Measurements from ENCODE around the gene SPEG. TPM values are rescaled to one million over a fixed set of nuclear protein-coding genes. Genes with fewer than 3 reads are reported as not detected.

Gene SPEG
- total RNA-seq, 1 donor from 2014 or later, result 71.2 TPM

DNA sequence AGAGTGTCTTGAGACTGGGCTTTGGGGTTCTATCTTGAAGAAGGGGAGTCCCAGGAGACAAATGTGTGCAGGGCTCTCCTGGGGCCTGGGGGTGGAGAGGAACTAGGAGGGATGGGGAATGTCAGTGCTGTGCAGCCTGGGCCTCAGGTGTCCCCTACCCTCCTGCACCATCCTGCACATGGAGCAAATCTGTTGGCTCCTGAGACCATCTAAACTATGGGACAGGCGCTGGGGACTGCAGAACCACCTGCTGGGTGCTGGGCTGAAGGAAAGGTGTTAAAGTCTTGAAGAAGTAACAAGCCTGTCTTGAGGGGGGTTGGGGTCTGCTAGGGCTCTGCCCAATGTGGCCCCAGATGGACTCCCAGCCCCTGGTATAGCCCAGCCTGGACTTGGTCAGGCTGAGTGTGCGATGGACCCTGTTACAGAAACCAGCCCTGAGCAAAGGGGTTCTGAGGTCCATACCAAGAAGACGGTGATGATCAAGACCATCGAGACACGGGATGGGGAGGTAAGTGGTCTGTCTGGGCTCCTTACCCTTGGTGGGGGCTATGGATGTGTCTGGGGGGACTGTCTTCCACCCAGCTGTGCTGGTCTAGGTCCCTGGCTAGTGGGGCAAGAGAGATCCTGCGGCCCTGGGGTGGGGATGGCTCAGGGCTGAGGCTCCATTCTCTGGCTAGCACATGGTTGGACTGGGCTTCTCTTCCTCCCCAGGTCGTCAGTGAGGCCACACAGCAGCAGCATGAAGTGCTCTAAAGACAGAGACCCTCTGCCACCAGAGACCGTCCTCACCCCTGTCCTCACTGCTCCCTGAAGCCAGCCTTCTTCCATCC lies 9.2 kb upstream of the SPEG start:
- no peaks in the 10 kb centered on the region for H3K9me3 ChIP-seq (ENCODE audit: insufficient read depth, low read depth, low read length)
- H3K4me1 ChIP-seq (ENCODE audit: insufficient read depth, low read length), result peaks cover 10% of the 10 kb centered on the region
- H3K27me3 ChIP-seq (ENCODE audit: insufficient read depth, low read length), result no peaks in the 10 kb centered on the region
- peaks cover 24% of the 10 kb centered on the region for H3K27me3 Mint-ChIP-seq (ENCODE audit: low read depth, unreplicated experiment)
- TF ChIP-seq, protein P1, sequence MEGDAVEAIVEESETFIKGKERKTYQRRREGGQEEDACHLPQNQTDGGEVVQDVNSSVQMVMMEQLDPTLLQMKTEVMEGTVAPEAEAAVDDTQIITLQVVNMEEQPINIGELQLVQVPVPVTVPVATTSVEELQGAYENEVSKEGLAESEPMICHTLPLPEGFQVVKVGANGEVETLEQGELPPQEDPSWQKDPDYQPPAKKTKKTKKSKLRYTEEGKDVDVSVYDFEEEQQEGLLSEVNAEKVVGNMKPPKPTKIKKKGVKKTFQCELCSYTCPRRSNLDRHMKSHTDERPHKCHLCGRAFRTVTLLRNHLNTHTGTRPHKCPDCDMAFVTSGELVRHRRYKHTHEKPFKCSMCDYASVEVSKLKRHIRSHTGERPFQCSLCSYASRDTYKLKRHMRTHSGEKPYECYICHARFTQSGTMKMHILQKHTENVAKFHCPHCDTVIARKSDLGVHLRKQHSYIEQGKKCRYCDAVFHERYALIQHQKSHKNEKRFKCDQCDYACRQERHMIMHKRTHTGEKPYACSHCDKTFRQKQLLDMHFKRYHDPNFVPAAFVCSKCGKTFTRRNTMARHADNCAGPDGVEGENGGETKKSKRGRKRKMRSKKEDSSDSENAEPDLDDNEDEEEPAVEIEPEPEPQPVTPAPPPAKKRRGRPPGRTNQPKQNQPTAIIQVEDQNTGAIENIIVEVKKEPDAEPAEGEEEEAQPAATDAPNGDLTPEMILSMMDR (IDR thresholded peaks at IDR 0.05; ENCODE audit: insufficient read depth, low read depth, low read length), result no peak
- TF ChIP-seq EZH2 (IDR thresholded peaks at IDR 0.05; ENCODE audit: insufficient read depth, low read length), result no peak
- H3K36me3 Mint-ChIP-seq (ENCODE audit: low read depth, unreplicated experiment), result peaks cover 3% of the 10 kb centered on the region
- H3K9me3 Mint-ChIP-seq (ENCODE audit: unreplicated experiment), result no peaks in the 10 kb centered on the region
- FAIRE-seq (no peak), DNase-seq (ENCODE audit: low read depth) (no peak)
- H3K36me3 ChIP-seq (ENCODE audit: insufficient read depth, low read length), result no peaks in the 10 kb centered on the region
- no peak overlapping the region for H3K27ac ChIP-seq (ENCODE audit: low read depth, low read length)
- H3K79me2 ChIP-seq (ENCODE audit: insufficient read depth, low read length), result no peaks in the 10 kb centered on the region
- no peak overlapping the region for H3K4me3 ChIP-seq (ENCODE audit: insufficient read depth, low read depth, low read length)
- no peak overlapping the region for H3K27ac Mint-ChIP-seq (ENCODE audit: unreplicated experiment)
- H4K20me1 ChIP-seq (ENCODE audit: insufficient read depth, low read length), result no peaks in the 10 kb centered on the region
- H3K4me2 ChIP-seq (ENCODE audit: low read length), result no peak overlapping the region
- no peak overlapping the region for H3K4me3 Mint-ChIP-seq (ENCODE audit: unreplicated experiment)
- H3K4me1 Mint-ChIP-seq (ENCODE audit: low read depth, unreplicated experiment), result peaks cover 13% of the 10 kb centered on the region
- H3K9ac ChIP-seq (ENCODE audit: low read length), result no peak overlapping the region
- no peak overlapping the region for H2AFZ ChIP-seq (ENCODE audit: low read depth, low read length)

DNA sequence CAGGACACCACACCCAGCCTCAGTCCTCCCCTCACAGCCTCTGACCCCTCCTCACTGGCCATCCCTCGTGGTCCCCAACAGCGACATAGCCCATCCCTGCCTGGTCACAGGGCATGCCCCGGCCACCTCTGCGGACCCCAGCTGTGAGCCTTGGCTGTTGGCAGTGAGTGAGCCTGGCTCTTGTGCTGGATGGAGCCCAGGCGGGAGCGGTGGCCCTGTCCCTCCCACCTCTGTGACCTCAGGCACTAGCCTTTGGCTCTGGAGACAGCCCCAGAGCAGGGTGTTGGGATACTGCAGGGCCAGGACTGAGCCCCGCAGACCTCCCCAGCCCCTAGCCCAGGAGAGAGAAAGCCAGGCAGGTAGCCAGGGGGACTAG lies 8.6 kb upstream of the SPEG start:
- H3K27me3 Mint-ChIP-seq (ENCODE audit: low read depth, unreplicated experiment), result peaks cover 22% of the 10 kb centered on the region
- no peak overlapping the region for H3K27ac Mint-ChIP-seq (ENCODE audit: unreplicated experiment)
- H3K4me2 ChIP-seq (ENCODE audit: low read length), result no peak overlapping the region
- H4K20me1 ChIP-seq (ENCODE audit: insufficient read depth, low read length), result no peaks in the 10 kb centered on the region
- no peak overlapping the region for H3K4me3 ChIP-seq (ENCODE audit: insufficient read depth, low read depth, low read length)
- no peaks in the 10 kb centered on the region for H3K27me3 ChIP-seq (ENCODE audit: insufficient read depth, low read length)
- H3K4me1 Mint-ChIP-seq (ENCODE audit: low read depth, unreplicated experiment), result peaks cover 13% of the 10 kb centered on the region
- H3K36me3 ChIP-seq (ENCODE audit: insufficient read depth, low read length), result no peaks in the 10 kb centered on the region
- H3K4me1 ChIP-seq (ENCODE audit: insufficient read depth, low read length), result peaks cover 10% of the 10 kb centered on the region
- no peak overlapping the region for H3K4me3 Mint-ChIP-seq (ENCODE audit: unreplicated experiment)
- H3K9me3 ChIP-seq (ENCODE audit: insufficient read depth, low read depth, low read length), result no peaks in the 10 kb centered on the region
- no peaks in the 10 kb centered on the region for H3K79me2 ChIP-seq (ENCODE audit: insufficient read depth, low read length)
- no peak overlapping the region for H2AFZ ChIP-seq (ENCODE audit: low read depth, low read length)
- no peak for DNase-seq (ENCODE audit: low read depth)
- peaks cover 3% of the 10 kb centered on the region for H3K36me3 Mint-ChIP-seq (ENCODE audit: low read depth, unreplicated experiment)
- FAIRE-seq, result no peak
- H3K27ac ChIP-seq (ENCODE audit: low read depth, low read length), result no peak overlapping the region
- TF ChIP-seq, protein P1 (IDR thresholded peaks at IDR 0.05; ENCODE audit: insufficient read depth, low read depth, low read length), result no peak
- no peak for TF ChIP-seq EZH2 (IDR thresholded peaks at IDR 0.05; ENCODE audit: insufficient read depth, low read length)
- H3K9ac ChIP-seq (ENCODE audit: low read length), result no peak overlapping the region
- H3K9me3 Mint-ChIP-seq (ENCODE audit: unreplicated experiment), result no peaks in the 10 kb centered on the region

DNA sequence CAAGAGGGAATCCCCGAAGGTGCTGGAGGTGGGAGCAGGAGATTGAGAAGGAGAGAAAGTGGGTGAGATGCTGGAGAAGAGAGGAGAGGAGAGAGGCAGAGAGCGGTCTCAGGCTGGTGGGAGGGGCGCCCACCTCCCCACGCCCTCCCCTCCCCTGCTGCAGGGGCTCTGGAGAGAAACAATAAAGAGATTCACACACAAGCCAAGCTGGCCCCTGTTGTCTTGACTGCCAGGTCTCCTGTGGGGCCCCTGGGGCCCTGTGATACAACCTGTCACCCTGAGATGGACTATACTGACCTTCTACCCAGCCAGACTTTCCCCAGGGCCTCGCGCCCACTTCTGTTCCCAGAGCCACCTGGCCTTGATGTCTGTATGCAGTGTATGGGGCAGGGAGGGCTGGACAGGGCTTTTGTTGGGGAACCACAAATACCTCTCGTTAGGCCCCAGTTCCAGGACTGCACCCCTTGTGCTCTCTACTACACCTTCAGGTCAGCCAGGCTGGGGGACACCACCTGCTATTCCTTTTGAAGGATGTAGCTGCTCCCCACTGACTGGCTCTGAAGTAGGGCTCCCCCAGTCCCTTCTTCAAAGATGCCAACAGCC lies 8.0 kb upstream of the SPEG start:
- Mint-ChIP-seq H3K27me3 (ENCODE audit: low read depth, unreplicated experiment) (peaks cover 22% of the 10 kb centered on the region), H3K9me3 (ENCODE audit: unreplicated experiment) (no peaks in the 10 kb centered on the region), H3K36me3 (ENCODE audit: low read depth, unreplicated experiment) (peaks cover 3% of the 10 kb centered on the region), H3K27ac (ENCODE audit: unreplicated experiment) (no peak overlapping the region), H3K4me1 (ENCODE audit: low read depth, unreplicated experiment) (peaks cover 16% of the 10 kb centered on the region), H3K4me3 (ENCODE audit: unreplicated experiment) (no peak overlapping the region)
- TF ChIP-seq EZH2 (IDR thresholded peaks at IDR 0.05; ENCODE audit: insufficient read depth, low read length), result no peak
- TF ChIP-seq, protein P1 (IDR thresholded peaks at IDR 0.05; ENCODE audit: insufficient read depth, low read depth, low read length), result no peak
- Histone ChIP-seq H3K36me3 (ENCODE audit: insufficient read depth, low read length) (no peaks in the 10 kb centered on the region), H3K4me2 (ENCODE audit: low read length) (no peak overlapping the region), H3K79me2 (ENCODE audit: insufficient read depth, low read length) (no peaks in the 10 kb centered on the region), H3K4me1 (ENCODE audit: insufficient read depth, low read length) (peaks cover 10% of the 10 kb centered on the region), H2AFZ (ENCODE audit: low read depth, low read length) (no peak overlapping the region), H3K27ac (ENCODE audit: low read depth, low read length) (no peak overlapping the region), H3K4me3 (ENCODE audit: insufficient read depth, low read depth, low read length) (no peak overlapping the region), H3K27me3 (ENCODE audit: insufficient read depth, low read length) (no peaks in the 10 kb centered on the region), H3K9ac (ENCODE audit: low read length) (no peak overlapping the region), H4K20me1 (ENCODE audit: insufficient read depth, low read length) (no peaks in the 10 kb centered on the region), H3K9me3 (ENCODE audit: insufficient read depth, low read depth, low read length) (no peaks in the 10 kb centered on the region)
- DNase-seq (ENCODE audit: low read depth) (no peak), FAIRE-seq (no peak)
